GM12801 (cell line): ENCODE measurements around the gene HS2ST1.

Experiments used
- CTCF ChIP-seq: IDR thresholded peaks from one replicate; pipeline ENCODE4 v1.5.1; 2011; ENCODE audit warnings: control low read depth; ENCODE audit not compliant: insufficient read length; ENCODE audit errors: extremely low read depth

HS2ST1 gene

GRCh38 chr1:86914998-86915736 is 732 bp downstream of the HS2ST1 start:
- no peak for TF ChIP-seq CTCF

- TF ChIP-seq CTCF = no peak
These were observed 1.4 kb downstream of the HS2ST1 start for GRCh38 chr1:86915737-86916235.

GRCh38 chr1:86916752-86917151 is 2.3 kb downstream of the HS2ST1 start:
- TF ChIP-seq CTCF = no peak

GRCh38 chr1:86922445-86922844 is 8.0 kb downstream of the HS2ST1 start:
- TF ChIP-seq CTCF = no peak

GRCh38 chr1:86924324-86924960 is 10.0 kb downstream of the HS2ST1 start:
- no peak for TF ChIP-seq CTCF

- no peak for TF ChIP-seq CTCF
These were observed 11.3 kb downstream of the HS2ST1 start for GRCh38 chr1:86925742-86926141.

GRCh38 chr1:86926883-86927282 is 12.4 kb downstream of the HS2ST1 start:
- TF ChIP-seq CTCF = no peak
